K562 (cell line): Measurements from ENCODE around the gene CTDSPL. TPM values are rescaled to one million over a fixed set of nuclear protein-coding genes. Genes with fewer than 3 reads are reported as not detected.

Experiments
- ATAC-seq: fragments of 200-7000 bp; cut with Tn5 transposase; 3 replicates; pipeline ENCODE4 v1.9.1; 2020; ENCODE audit warnings: moderate library complexity
- BruUV-seq: library from RNA; stranded (reverse); fragments of 400-500 nt; replicated peaks from 2 replicates; lab custom pipeline; 2021; lab: Mats Ljungman, UMichigan
- CTCF ChIA-PET: fragments of 300-600 bp; formaldehyde crosslinking; extraction: SDS; loops from one replicate; lab custom pipeline; 2021; ENCODE audit warnings: low intra/inter-chr PET ratio; lab: Yijun Ruan, JAX
- POLR2A ChIA-PET: fragments of 300-600, 350-650 bp; sonication (Branson Sonifier 250); formaldehyde crosslinking; extraction: SDS; loops from one replicate; lab custom pipeline; 2021; ENCODE audit warnings: antibody characterized with exemption, inconsistent platforms; lab: Yijun Ruan, JAX
- DNase-seq, 4 experiments: peaks; one replicate each; pipeline versions ENCODE4 v3.0.0 to v3.0.0-alpha.2; 2011 to 2018; ENCODE audit warnings: low spot score in 3 of 4, mixed read lengths in 3 of 4; ENCODE audit errors: extremely low read depth in 1 of 4
- FAIRE-seq: peaks from 2 replicates; lab custom pipeline; 2011; peaks lifted over from hg19 to GRCh38; lab: Jason Lieb, UNC
- H2AFZ ChIP-seq: 2 replicates; pipeline ENCODE4 v1.6.0; 2011; ENCODE audit warnings: low read depth, low read length, control low read depth, inconsistent platforms
- H3K27ac ChIP-seq: fragments of 200-600 bp; 3 replicates; pipeline ENCODE4 v1.8.0; 2011; ENCODE audit warnings: low read depth, mild to moderate bottlenecking, control low read depth, inconsistent platforms, low read length, moderate library complexity, mixed read lengths; ENCODE audit errors: extremely low read depth
- H3K27me3 ChIP-seq, 2 experiments: fragments of 300-600 bp in 1 of 2; 2 replicates in 1 of 2; 3 replicates in 1 of 2; pipeline versions ENCODE4 v1.6.0 to v1.8.0; 2011; ENCODE audit warnings: inconsistent platforms in 2 of 2, low read length in 2 of 2, mild to moderate bottlenecking in 1 of 2, mixed read lengths in 1 of 2, moderate library complexity in 1 of 2; ENCODE audit not compliant: control insufficient read depth in 2 of 2, insufficient read depth in 2 of 2
- H3K36me3 ChIP-seq: fragments of 300-600 bp; 3 replicates; pipeline ENCODE4 v1.8.0; 2011; ENCODE audit warnings: mild to moderate bottlenecking, low read length, inconsistent platforms; ENCODE audit not compliant: control insufficient read depth, insufficient read depth
- H3K4me1 ChIP-seq, 2 experiments: fragments of 200-600 bp in 1 of 2; replicated peaks in 1 of 2; 2 replicates in 1 of 2; 3 replicates in 1 of 2; pipeline versions ENCODE4 v1.5.1 to v1.8.0; 2011; ENCODE audit warnings: inconsistent platforms in 2 of 2, low read length in 2 of 2, mild to moderate bottlenecking in 1 of 2, mixed read lengths in 1 of 2, moderate library complexity in 1 of 2; ENCODE audit not compliant: control insufficient read depth in 2 of 2, insufficient read depth in 2 of 2
- H3K4me2 ChIP-seq: 2 replicates; pipeline ENCODE4 v1.6.1; 2011; ENCODE audit warnings: low read length, control low read depth, inconsistent platforms, mixed read lengths; ENCODE audit not compliant: insufficient read depth
- H3K4me3 ChIP-seq: fragments of 200-600 bp; sonication (generic), shearing (Covaris generic); 2 replicates; pipeline ENCODE4 v1.5.1; 2016; ENCODE audit warnings: control low read depth, inconsistent platforms
- H3K79me2 ChIP-seq: fragments of 200-600 bp; 3 replicates; pipeline ENCODE4 v1.8.0; 2011; ENCODE audit warnings: low read length, inconsistent platforms; ENCODE audit not compliant: control insufficient read depth, insufficient read depth
- H3K9ac ChIP-seq, 2 experiments: 2 replicates each; pipeline versions ENCODE4 v1.6.0 to v1.6.1; 2011; ENCODE audit warnings: low read depth in 2 of 2, low read length in 2 of 2, control low read depth in 1 of 2, inconsistent platforms in 1 of 2, mild to moderate bottlenecking in 1 of 2, mixed read lengths in 1 of 2; ENCODE audit not compliant: insufficient read depth in 1 of 2
- H3K9me1 ChIP-seq: one replicate; pipeline ENCODE4 v1.6.0; 2011; ENCODE audit warnings: inconsistent platforms, mild to moderate bottlenecking, low read length, moderate library complexity; ENCODE audit not compliant: control insufficient read depth, insufficient read depth
- H3K9me3 ChIP-seq: replicated peaks from 2 replicates; pipeline ENCODE4 v1.5.1; 2011; ENCODE audit warnings: low read depth, low read length, inconsistent platforms; ENCODE audit not compliant: control insufficient read depth, insufficient read depth
- H4K20me1 ChIP-seq: replicated peaks from 2 replicates; pipeline ENCODE4 v1.6.1; 2011; ENCODE audit warnings: low read length, inconsistent platforms, mixed read lengths; ENCODE audit not compliant: control insufficient read depth, insufficient read depth
- ARHGAP35 ChIP-seq: fragments of 450-650 bp; IDR thresholded peaks from 2 replicates; pipeline ENCODE4 v1.6.1; 2018; ENCODE audit not compliant: partially characterized antibody
- BRD9 ChIP-seq: fragments of 450-650 bp; IDR thresholded peaks from 2 replicates; pipeline ENCODE4 v1.6.1; 2018; ENCODE audit warnings: low read depth; ENCODE audit not compliant: partially characterized antibody
- DEAF1 ChIP-seq: fragments of 450-650 bp; formaldehyde crosslinking; IDR thresholded peaks from 2 replicates; pipeline ENCODE4 v1.4.0; 2020; ENCODE audit warnings: mild to moderate bottlenecking, moderate library complexity
- MAX ChIP-seq: sonication (generic); formaldehyde crosslinking; IDR thresholded peaks from 2 replicates; pipeline ENCODE4 v1.9.0; 2022; ENCODE audit warnings: mild to moderate bottlenecking, missing genetic modification reagents
- MCM3 ChIP-seq: fragments of 450-650 bp; IDR thresholded peaks from 2 replicates; pipeline ENCODE4 v1.6.1; 2016
- MEF2A ChIP-seq: IDR thresholded peaks from 2 replicates; pipeline ENCODE4 v1.6.1; 2011; ENCODE audit warnings: low read depth, mild to moderate bottlenecking, low read length, moderate library complexity; ENCODE audit not compliant: control insufficient read depth
- MEIS2 ChIP-seq: fragments of 450-650 bp; IDR thresholded peaks from 2 replicates; pipeline ENCODE4 v1.6.1; 2014; ENCODE audit warnings: mild to moderate bottlenecking; ENCODE audit not compliant: partially characterized antibody
- NFATC3 ChIP-seq: fragments of 450-650 bp; IDR thresholded peaks from 2 replicates; pipeline ENCODE4 v1.6.1; 2017; ENCODE audit warnings: mild to moderate bottlenecking
- PBX2 ChIP-seq, 2 experiments: IDR thresholded peaks in 1 of 2; conservative IDR thresholded peaks in 1 of 2; 2 replicates each; pipeline ENCODE4 v1.6.1; 2016; ENCODE audit warnings: low read depth in 2 of 2, mild to moderate bottlenecking in 1 of 2, missing compliant biosample characterization in 1 of 2, missing genetic modification characterization in 1 of 2, moderate library complexity in 1 of 2
- PKNOX1 ChIP-seq: fragments of 450-650 bp; IDR thresholded peaks from 2 replicates; pipeline ENCODE4 v1.6.1; 2016
- POLR2AphosphoS5 ChIP-seq: IDR thresholded peaks from 2 replicates; pipeline ENCODE4 v1.6.1; 2011; ENCODE audit warnings: mild to moderate bottlenecking, low read depth, low read length, moderate library complexity; ENCODE audit not compliant: control insufficient read depth, insufficient read depth
- PRDM10 ChIP-seq: fragments of 450-650 bp; IDR thresholded peaks from 2 replicates; pipeline ENCODE4 v1.6.1; 2018; ENCODE audit not compliant: partially characterized antibody
- TEAD1 ChIP-seq, 2 experiments: fragments of 450-650 bp in 1 of 2; sonication (generic) in 1 of 2; formaldehyde crosslinking; IDR thresholded peaks; 2 replicates each; pipeline versions ENCODE4 v1.4.0 to v1.8.0; 2020 to 2022; ENCODE audit warnings: mild to moderate bottlenecking in 2 of 2, missing genetic modification reagents in 1 of 2
- WGBS: fragments of 100-300 bp; shearing (Covaris generic); methylation state at CpG from one replicate; pipeline ENCODE4 v1.1.6; 2016; ENCODE audit warnings: low coverage, mixed read lengths; ENCODE audit not compliant: insufficient coverage; ENCODE audit errors: missing lambda C conversion rate; 5-methylcytosine and 5-hydroxymethylcytosine counted together
- in situ Hi-C: fragments of 300-500 bp; cut with MboI; formaldehyde crosslinking; loops from 4 replicates; pipeline ENCODE4 v1.15.0; 2018; ENCODE audit warnings: inconsistent platforms, mixed read lengths
- intact Hi-C: fragments of 100-400 bp; cut with micrococcal nuclease; formaldehyde crosslinking; loops from 2 replicates; pipeline ENCODE4 v1.14.2; 2022
- polyA plus RNA-seq, 8 experiments: library from polyadenylated mRNA; depleted of rRNA in 4 of 8; stranded (reverse) in 5 of 8; unstranded in 3 of 8; fragments of >200 nt; fragmentation: Nextera tagmentation in 2 of 8; fragmentation: Illumina TruSeq in 1 of 8; extraction: Ambion mirVana in 2 of 8; extraction: Trizol in 1 of 8; gene quantifications; 2 replicates each; pipeline versions ENCODE4 v1.2.1 to v1.2.3, GENCODE V29; 2011 to 2014; ENCODE audit warnings: inconsistent platforms in 1 of 8, missing spikeins in 1 of 8
- total RNA-seq, 7 experiments: library from RNA; depleted of rRNA in 6 of 7; stranded (reverse); fragments of >200 nt in 6 of 7; fragmentation: Illumina TruSeq in 2 of 7; extraction: Trizol in 2 of 7; gene quantifications; 2 replicates each; pipeline versions ENCODE4 v1.2.1 to v1.2.3, GENCODE V29; 2011 to 2021; ENCODE audit warnings: low replicate concordance in 1 of 7

The CTDSPL gene
- total and polyA plus RNA-seq, 9 of the 15 experiments (the other 6 are each of a cell fraction or from before 2014, with no cell fraction given): 5.1 to 19.3 (median 11.3) TPM

GRCh38 chr3:37819591-37819990 is 42.1 kb upstream of the CTDSPL start:
- Histone ChIP-seq H3K9me1 (no peaks in the 10 kb centered on the region), H3K4me3 (no peak overlapping the region), H3K27me3 (peaks cover 4 to 30% of the 10 kb centered on the region in 2 experiments), H3K4me2 (no peak overlapping the region), H3K27ac (no peak overlapping the region), H4K20me1 (no peaks in the 10 kb centered on the region), H3K36me3 (no peaks in the 10 kb centered on the region), H3K4me1 (no peaks in the 10 kb centered on the region; a peak in 2 of 5 replicates), H3K9ac (no peak overlapping the region), H3K9me3 (no peaks in the 10 kb centered on the region), H2AFZ (no peak overlapping the region), H3K79me2 (no peaks in the 10 kb centered on the region)
- no TSS peak for BruUV-seq
- WGBS: 0% methylated on average over 3 of the region's 3 CpGs
- intact Hi-C loops (no loop called here), in situ Hi-C loops (no loop called here)
- CTCF ChIA-PET: no interaction called here
- peak in 1 of 4 experiments; percentile 13 for DNase-seq
- POLR2A ChIA-PET: interaction anchor here (0.5 kb wide), 1 partner anchor 19 kb away, joined by 3 read pairs; no protein-coding TSS in a partner anchor
- no peak for FAIRE-seq
- ATAC-seq: no peak
- TF ChIP-seq NFATC3 (no peak), MCM3 (no peak), BRD9 (no peak), PRDM10 (no peak), PBX2 (CRISPR knock-in tag; IDR thresholded peaks at IDR 0.05; ENCODE audit: low read depth) (no peak), PBX2 (tag; conservative IDR thresholded peaks at IDR 0.05; ENCODE audit: low read depth) (peak; percentile 88), TEAD1 (CRISPR knock-in tag; IDR thresholded peaks at IDR 0.05) (no peak), MAX (no peak), PKNOX1 (peak; percentile 44; the same call in 1 of the 2 replicates), ARHGAP35 (no peak), DEAF1 (CRISPR knock-in tag) (no peak), MEF2A (no peak), POLR2AphosphoS5 (no peak), MEIS2 (peak; percentile 80)
